Head of caudate nucleus (tissue), 42 donors: ENCODE results near the gene TMEM135.
"Not testable (repeated sequence)": the region's sequence is repeated elsewhere in the genome, so short reads cannot be mapped to it uniquely, and the experiment has no call there.

Experiments
- DNase-seq, 42 donors: peaks; one replicate each; pipeline versions ENCODE4 v3.0.0 to v3.0.0-alpha.2; 2020 to 2021; ENCODE audit warnings: mixed read lengths in 7 of 42
- intact Hi-C: fragments of 100-400 bp; cut with DNase I; formaldehyde crosslinking; loops from one replicate; pipeline ENCODE4 v1.15.0; 2022

The TMEM135 gene

GRCh38 chr11:87015645-87016044, 22.1 kb upstream of the TMEM135 start:
- intact Hi-C loops = no loop called here
- DNase-seq = no peak

GRCh38 chr11:87019613-87020271, 18.0 kb upstream of the TMEM135 start:
- DNase-seq = no peak
- intact Hi-C loops = no loop called here

- DNase-seq = no peak
- intact Hi-C loops = no loop called here
Observed at GRCh38 chr11:87020336-87020735, 17.4 kb upstream of the TMEM135 start.

GRCh38 chr11:87020764-87021365, 16.9 kb upstream of the TMEM135 start:
- intact Hi-C loops = no loop called here
- DNase-seq = no peak

- DNase-seq = no peak
- intact Hi-C loops = no loop called here
Observed at GRCh38 chr11:87022254-87022653, 15.5 kb upstream of the TMEM135 start.

GRCh38 chr11:87022738-87023137, 15.0 kb upstream of the TMEM135 start:
- DNase-seq = no peak
- intact Hi-C loops = no loop called here

- DNase-seq, intact Hi-C loops: not testable (repeated sequence)
Observed at GRCh38 chr11:87026415-87026814, 11.3 kb upstream of the TMEM135 start.

GRCh38 chr11:87030458-87031054, 7.2 kb upstream of the TMEM135 start:
- intact Hi-C loops = no loop called here
- DNase-seq = no peak

- intact Hi-C loops = no loop called here
- no peak for DNase-seq
Observed at GRCh38 chr11:87031433-87032170, 6.1 kb upstream of the TMEM135 start.

GRCh38 chr11:87033561-87033960, 4.2 kb upstream of the TMEM135 start:
- no peak for DNase-seq
- intact Hi-C loops = no loop called here

- intact Hi-C loops = loop anchor here (2.0 kb wide), 1 partner anchor 81 kb away; the partner anchor contains the start of gene FZD4
Observed at GRCh38 chr11:87035976-87036583, 1.7 kb upstream of the TMEM135 start.

GRCh38 chr11:87036756-87037449, 831 bp upstream of the TMEM135 start:
- intact Hi-C loops = loop anchor here (2.0 kb wide), 1 partner anchor 82 kb away; the partner anchor contains the start of gene FZD4
- peak in 5 of 42 donors; percentile 4 to 44 (median 13) for DNase-seq

More at GRCh38 chr11:87035976-87036583, 1.7 kb upstream of the TMEM135 start:
- no peak for DNase-seq

- no peak for DNase-seq
- intact Hi-C loops = no loop called here
Observed at GRCh38 chr11:87038235-87038977, 672 bp downstream of the TMEM135 start.

- DNase-seq = no peak
- intact Hi-C loops = no loop called here
Observed at GRCh38 chr11:87039371-87039770, 1.6 kb downstream of the TMEM135 start.

- DNase-seq = no peak
- intact Hi-C loops = no loop called here
Observed at GRCh38 chr11:87043894-87044293, 6.2 kb downstream of the TMEM135 start.

- intact Hi-C loops = no loop called here
- DNase-seq = no peak
Observed at GRCh38 chr11:87046824-87047223, 9.1 kb downstream of the TMEM135 start.

GRCh38 chr11:87056091-87056490, 18.4 kb downstream of the TMEM135 start:
- DNase-seq = no peak
- intact Hi-C loops = no loop called here

- intact Hi-C loops = no loop called here
- DNase-seq = no peak
Observed at GRCh38 chr11:87057749-87058148, 20.0 kb downstream of the TMEM135 start.
